GM18867 (cell line): Measurements from ENCODE around the gene ZNF414.
"Not testable (repeated sequence)": the region's sequence is repeated elsewhere in the genome, so short reads cannot be mapped to it uniquely, and the experiment has no call there.

Source experiments
- ATAC-seq: cut with Tn5 transposase; IDR thresholded peaks from one replicate; pipeline ENCODE4 v1.9.1; 2021; ENCODE audit warnings: mild to moderate bottlenecking, moderate library complexity; ENCODE audit not compliant: unreplicated experiment

Gene ZNF414

GRCh38 chr19:8513687-8514504, at the start of gene ZNF414:
ZNF414 (minus strand) TSS chr19:8514167; CDS start chr19:8514046, 121 bp downstream.
- ATAC-seq: peak; percentile 84

DNA sequence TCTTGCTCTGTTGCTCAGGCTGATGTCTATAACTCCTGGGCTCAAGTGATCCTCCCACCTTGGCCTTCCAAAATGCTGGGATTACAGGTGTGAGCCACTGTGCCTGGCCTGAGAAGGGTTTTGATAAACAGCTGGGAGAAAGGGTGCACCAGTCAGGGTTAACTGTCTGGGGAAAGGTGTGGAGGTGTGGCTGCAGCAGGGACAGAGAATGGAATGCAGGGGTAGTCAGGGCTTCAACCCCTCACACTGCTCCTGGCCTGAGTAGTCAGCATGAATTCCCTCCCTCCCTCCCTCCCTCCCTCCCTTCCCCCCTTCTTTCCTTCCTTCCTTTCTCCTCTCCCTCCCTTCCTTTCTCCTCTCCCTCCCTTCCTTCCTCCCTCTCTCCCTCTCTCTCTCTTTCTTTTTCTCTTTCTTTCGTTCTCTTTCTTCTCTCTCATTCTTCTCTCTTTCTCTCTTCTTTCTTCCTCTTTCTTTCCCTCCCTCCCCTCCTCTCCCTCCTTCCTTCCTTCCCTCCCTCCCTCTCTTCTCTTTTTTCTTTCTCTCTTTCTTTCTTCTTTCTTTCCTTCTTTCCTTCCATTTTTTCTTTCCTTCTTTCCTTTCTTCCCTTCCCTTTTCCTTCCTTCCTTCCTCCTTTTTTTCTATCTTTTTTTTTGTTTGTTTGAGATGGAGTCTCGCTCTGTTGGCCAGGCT, 47.3 kb upstream of the ZNF414 start:
- no peak for ATAC-seq

GRCh38 chr19:8558325-8558724, 44.4 kb upstream of the ZNF414 start:
- no peak for ATAC-seq

- no peak for ATAC-seq
Observed at GRCh38 chr19:8557642-8558238, 43.8 kb upstream of the ZNF414 start.

DNA sequence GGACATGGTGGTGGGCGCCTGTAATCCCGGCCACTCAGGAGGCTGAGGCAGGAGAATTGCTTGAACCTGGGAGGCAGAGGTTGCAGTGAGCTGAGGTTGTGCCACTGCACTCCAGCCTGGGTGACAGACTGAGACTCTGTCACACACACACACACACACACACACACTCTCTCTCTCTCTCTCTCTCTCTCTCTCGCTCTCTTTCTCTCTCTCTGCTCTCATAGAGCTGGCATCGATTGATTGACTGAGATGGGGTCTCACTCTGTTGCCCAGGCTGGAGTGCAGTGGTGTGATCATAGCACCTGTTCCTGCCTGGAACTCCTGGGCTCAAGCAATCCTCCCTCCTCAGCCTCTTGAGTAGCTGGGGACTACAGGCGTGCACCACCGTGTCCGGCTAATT, 39.8 kb upstream of the ZNF414 start:
- ATAC-seq: not testable (repeated sequence)

- ATAC-seq: no peak
Observed at GRCh38 chr19:8552810-8553209, 38.8 kb upstream of the ZNF414 start.

GRCh38 chr19:8550070-8550469, 36.1 kb upstream of the ZNF414 start:
- no peak for ATAC-seq

- no peak for ATAC-seq
Observed at GRCh38 chr19:8545743-8546142, 31.8 kb upstream of the ZNF414 start.

GRCh38 chr19:8544168-8544567, 30.2 kb upstream of the ZNF414 start:
- no peak for ATAC-seq

GRCh38 chr19:8539621-8540149, 25.7 kb upstream of the ZNF414 start:
- no peak for ATAC-seq

DNA sequence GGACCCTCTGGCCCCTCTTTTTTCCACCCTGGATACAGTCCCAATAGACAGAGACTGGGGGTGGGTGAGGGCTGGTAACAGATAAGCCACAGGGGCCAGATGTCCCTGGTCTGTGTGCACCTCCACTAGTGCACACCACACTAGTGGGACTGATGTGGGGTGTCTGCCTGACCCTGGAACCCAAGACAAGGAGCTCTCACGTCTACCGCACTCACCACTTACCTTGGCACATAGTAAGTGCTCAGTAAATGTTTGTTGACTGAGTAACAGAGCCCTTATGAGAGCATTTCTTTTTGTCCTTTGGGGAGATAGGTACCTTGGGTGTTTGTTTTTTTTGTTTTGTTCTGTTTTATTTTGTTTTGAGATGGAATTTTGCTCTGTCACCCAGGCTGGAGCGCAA, 23.1 kb upstream of the ZNF414 start:
- no peak for ATAC-seq

- ATAC-seq: no peak
Observed at GRCh38 chr19:8536282-8536681, 22.3 kb upstream of the ZNF414 start.

DNA sequence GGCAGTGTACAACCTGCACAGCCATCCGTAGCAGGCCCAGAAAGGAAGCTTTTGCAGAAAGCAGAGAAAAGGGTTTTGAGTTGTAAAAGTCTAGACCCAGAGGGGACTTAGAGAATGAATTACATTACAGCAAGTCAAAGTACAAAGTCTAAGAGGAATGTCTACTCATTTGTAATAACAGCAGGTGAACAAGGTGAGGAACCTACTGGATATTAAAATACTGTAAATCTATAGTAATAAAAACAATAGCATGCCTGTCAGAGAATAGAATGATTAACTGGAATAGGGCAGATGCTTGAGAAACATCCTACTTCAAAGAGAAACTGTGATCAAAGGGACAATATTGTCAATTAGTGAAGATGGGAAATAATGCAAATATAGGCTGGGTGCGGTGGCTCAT, 18.3 kb upstream of the ZNF414 start:
- no peak for ATAC-seq

GRCh38 chr19:8531470-8531869, 17.5 kb upstream of the ZNF414 start:
- no peak for ATAC-seq

DNA sequence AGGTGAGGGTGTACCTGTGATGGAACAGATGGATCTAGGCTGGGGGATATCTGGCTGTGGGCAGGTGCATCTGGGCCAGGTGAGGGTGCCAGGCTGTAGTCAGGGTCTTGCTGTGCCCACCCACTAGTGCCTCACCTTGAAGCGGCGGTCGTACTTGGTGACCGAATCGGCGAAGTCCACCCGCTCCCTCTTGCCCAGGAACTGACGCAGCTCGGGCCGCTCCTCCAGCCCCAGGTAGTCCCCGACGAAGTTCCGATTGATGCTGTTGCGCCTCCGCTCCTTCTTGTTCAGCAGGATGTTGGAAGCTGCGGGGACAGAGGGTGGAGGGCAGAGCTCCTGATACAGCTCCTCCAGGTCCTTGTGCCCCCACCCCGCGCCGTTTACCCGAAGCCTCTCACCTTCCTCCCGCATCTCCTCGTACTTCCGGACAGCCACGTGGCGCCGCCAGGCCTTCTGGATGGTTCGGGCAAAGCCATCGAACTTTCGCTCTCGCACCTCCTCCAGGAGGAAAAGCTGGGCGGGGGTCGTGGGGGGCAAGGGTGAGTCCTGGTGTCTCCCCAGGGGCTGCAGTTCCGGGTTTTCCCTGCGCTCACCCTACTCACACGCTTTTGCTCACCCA, 16.2 kb upstream of the ZNF414 start:
- ATAC-seq: no peak

DNA sequence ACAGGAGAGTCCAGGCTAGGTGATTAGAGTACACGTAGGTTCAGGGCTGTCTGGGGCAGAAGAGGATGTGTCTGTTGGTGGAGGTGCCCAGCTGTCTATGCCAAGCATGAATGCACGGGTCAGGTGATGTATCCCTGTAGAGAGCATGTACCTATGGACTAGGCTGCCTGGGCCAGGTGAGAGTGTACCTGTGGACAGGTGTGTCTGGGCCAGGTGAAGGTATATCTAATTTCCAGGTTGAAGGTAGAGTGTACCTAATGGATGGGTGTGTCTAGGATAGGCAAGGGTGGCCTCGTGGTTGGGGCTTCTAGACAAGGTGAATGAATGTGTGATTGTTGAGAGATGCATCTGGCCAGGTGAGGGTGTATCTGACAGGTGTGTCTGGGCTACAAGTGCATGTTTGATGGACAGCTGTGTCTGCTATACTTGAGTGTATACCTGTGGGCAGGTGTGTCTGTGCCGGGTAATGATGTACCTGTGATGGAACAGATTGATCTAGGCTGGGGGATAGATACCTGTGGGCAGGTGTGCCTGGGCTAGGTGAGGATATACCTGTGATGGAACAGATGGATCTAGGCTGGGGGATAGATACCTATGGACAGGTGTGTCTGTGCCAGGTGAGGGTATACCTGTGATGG, 15.5 kb upstream of the ZNF414 start:
- no peak for ATAC-seq

GRCh38 chr19:8528500-8528899, 14.5 kb upstream of the ZNF414 start:
- no peak for ATAC-seq

- ATAC-seq: no peak
Observed at GRCh38 chr19:8526345-8527091, 12.6 kb upstream of the ZNF414 start.

DNA sequence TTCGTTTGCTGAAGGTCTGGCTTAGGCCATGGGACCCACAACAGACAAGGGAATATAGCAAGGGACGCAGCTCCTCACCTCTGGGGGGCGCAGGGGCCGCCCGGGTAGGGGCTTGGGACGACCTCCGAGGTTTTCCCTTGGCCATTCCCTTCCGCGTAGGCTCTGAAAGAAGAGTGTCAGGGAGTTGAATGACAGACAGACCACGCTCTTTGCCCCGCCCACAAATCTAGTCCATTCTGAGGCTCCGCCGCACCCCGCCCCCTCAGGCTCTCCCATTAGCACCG, 11.4 kb upstream of the ZNF414 start:
- no peak for ATAC-seq

DNA sequence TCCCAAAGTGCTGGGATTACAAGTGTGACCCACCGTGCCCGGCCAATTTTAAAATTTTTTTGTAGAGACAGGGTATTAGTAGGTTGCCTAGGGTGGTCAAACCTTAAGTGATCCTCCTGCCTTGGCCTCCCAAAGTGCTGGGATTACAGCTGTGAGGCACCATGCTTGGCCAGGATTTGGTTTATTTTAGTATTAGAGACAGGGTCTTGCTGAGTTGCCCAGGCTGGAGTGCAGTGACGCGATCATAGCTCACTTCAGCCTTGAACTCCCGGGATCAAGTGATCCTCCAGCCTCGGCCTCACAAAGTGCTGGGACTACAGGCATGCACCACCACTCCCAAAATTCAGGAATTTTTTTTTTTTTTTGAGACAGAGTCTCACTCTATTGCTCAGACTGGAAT, 5.4 kb upstream of the ZNF414 start:
- ATAC-seq: no peak
